A673 (cell line): ENCODE measurements around the gene AURKA. TPM values are rescaled to one million over a fixed set of nuclear protein-coding genes. Genes with fewer than 3 reads are reported as not detected.

Experiments used
- BruUV-seq: library from RNA; stranded (reverse); fragments of 400-500 nt; replicated peaks from 2 replicates; lab custom pipeline; 2021; lab: Mats Ljungman, UMichigan
- CTCF ChIA-PET: fragments of 300-600 bp; sonication (Branson Sonifier 250); formaldehyde crosslinking; loops from one replicate; lab custom pipeline; 2022; ENCODE audit warnings: antibody characterized with exemption; lab: Charles Lee
- POLR2A ChIA-PET: fragments of 300-600 bp; sonication (Branson Sonifier 250); formaldehyde crosslinking; loops from one replicate; lab custom pipeline; 2022; ENCODE audit warnings: antibody characterized with exemption; ENCODE audit not compliant: low non-redundant PET; lab: Charles Lee
- DNase-seq: peaks from one replicate; pipeline ENCODE4 v3.0.0-alpha.2; 2015; ENCODE audit warnings: low spot score
- H3K27ac ChIP-seq: fragments of 200-600 bp; sonication (generic); 2 replicates; pipeline ENCODE4 v1.5.1; 2016; ENCODE audit warnings: mixed run types, low read depth, mild to moderate bottlenecking, mixed read lengths, antibody characterized with exemption, low read length; ENCODE audit not compliant: poor library complexity, severe bottlenecking
- H3K27me3 ChIP-seq: fragments of 200-600 bp; sonication (generic); replicated peaks from 2 replicates; pipeline ENCODE4 v1.6.1; 2017; ENCODE audit warnings: mixed run types, low read depth, mild to moderate bottlenecking, mixed read lengths, antibody characterized with exemption, low read length; ENCODE audit not compliant: insufficient read depth, poor library complexity
- H3K36me3 ChIP-seq: fragments of 200-600 bp; sonication (generic); 2 replicates; pipeline ENCODE4 v1.6.1; 2016; ENCODE audit warnings: mixed run types, mild to moderate bottlenecking, mixed read lengths, antibody characterized with exemption, low read length; ENCODE audit not compliant: insufficient read depth, poor library complexity, severe bottlenecking
- H3K4me1 ChIP-seq: fragments of 200-600 bp; sonication (generic); 2 replicates; pipeline ENCODE4 v1.6.1; 2017; ENCODE audit warnings: mixed run types, mild to moderate bottlenecking, mixed read lengths, antibody characterized with exemption, low read length; ENCODE audit not compliant: insufficient read depth, poor library complexity, severe bottlenecking
- H3K4me3 ChIP-seq: fragments of 200-600 bp; sonication (generic); 2 replicates; pipeline ENCODE4 v1.5.1; 2016; ENCODE audit warnings: low read depth, mixed run types, mild to moderate bottlenecking, mixed read lengths, low read length; ENCODE audit not compliant: poor library complexity, severe bottlenecking
- H3K9me3 ChIP-seq: fragments of 200-600 bp; sonication (generic); 2 replicates; pipeline ENCODE4 v1.6.1; 2016; ENCODE audit warnings: mixed run types, low read depth, mild to moderate bottlenecking, mixed read lengths, antibody characterized with exemption, low read length; ENCODE audit not compliant: poor library complexity, severe bottlenecking
- CTCF ChIP-seq: fragments of 300-800, 200-600 bp; sonication (generic); conservative IDR thresholded peaks from 2 replicates; pipeline ENCODE4 v1.5.1; 2017; ENCODE audit warnings: low read depth, mild to moderate bottlenecking, antibody characterized with exemption, low read length, moderate library complexity, mixed read lengths
- EZH2 ChIP-seq: fragments of 200-600 bp; sonication (generic); IDR thresholded peaks from 2 replicates; pipeline ENCODE4 v1.6.1; 2017; ENCODE audit warnings: borderline replicate concordance, low read depth, mild to moderate bottlenecking, mixed read lengths, antibody characterized with exemption, low read length; ENCODE audit not compliant: poor library complexity, severe bottlenecking
- intact Hi-C: fragments of 100-400 bp; cut with micrococcal nuclease; formaldehyde crosslinking; loops from one replicate; pipeline ENCODE4 v1.10.0; 2022; ENCODE audit not compliant: unreplicated experiment
- total RNA-seq: library from RNA; stranded (reverse); gene quantifications from 2 replicates; pipeline ENCODE4 v1.2.3, GENCODE V29; 2021

AURKA gene
- total RNA-seq, 1 experiment from 2014 or later: 105 TPM

DNA sequence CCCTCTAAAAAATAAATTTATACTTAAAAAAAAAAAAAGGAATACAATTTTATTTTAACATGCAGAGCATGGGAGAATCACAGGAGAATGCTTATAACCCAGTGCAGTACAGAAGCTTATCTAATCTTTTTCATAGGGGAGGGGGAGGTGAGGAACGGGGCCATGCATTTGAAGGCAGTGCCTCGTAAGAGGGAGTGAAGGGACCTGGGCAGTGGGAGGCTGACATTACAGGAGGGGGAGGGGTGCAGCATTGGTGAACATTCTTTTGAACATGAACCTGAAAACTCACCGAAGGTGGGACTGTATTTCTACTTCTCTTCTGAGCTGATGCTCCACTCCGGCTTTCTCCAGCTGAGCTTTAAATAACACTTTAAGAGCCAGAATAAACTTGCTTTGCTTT, 9.3 kb downstream of the AURKA start:
- POLR2A ChIA-PET: no interaction called here
- intact Hi-C loops: no loop called here
- Histone ChIP-seq H3K4me1 (no peaks in the 10 kb centered on the region), H3K27me3 (no peaks in the 10 kb centered on the region), H3K9me3 (no peaks in the 10 kb centered on the region), H3K4me3 (no peak overlapping the region), H3K36me3 (peaks cover 97% of the 10 kb centered on the region), H3K27ac (no peak overlapping the region)
- TF ChIP-seq CTCF: no peak
- no peak for TF ChIP-seq EZH2
- no peak for DNase-seq
- BruUV-seq: no TSS peak
- CTCF ChIA-PET: no interaction called here

DNA sequence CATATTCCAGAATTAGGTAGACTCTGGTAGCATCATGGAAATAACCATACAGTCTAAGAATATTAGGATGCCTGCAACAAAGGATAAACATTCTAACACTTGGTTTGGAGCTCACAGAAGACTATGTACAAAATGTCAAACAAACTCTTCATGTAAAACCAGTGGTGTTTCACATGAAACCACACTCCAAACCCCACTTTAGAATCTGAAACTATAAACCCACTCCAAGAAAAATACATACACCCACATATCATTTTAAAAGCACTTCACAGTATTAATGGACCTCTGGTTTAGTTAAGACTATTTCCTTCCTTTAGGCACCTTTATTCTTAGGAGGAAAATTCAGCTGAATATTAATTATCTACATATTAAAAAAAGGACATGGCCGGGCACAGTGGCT, 10.5 kb downstream of the AURKA start:
- no peaks in the 10 kb centered on the region for H3K9me3 ChIP-seq
- TF ChIP-seq EZH2 (no peak), CTCF (no peak)
- DNase-seq: no peak
- no peaks in the 10 kb centered on the region for H3K27me3 ChIP-seq
- intact Hi-C loops: no loop called here
- no peak overlapping the region for H3K27ac ChIP-seq
- H3K4me3 ChIP-seq: no peak overlapping the region
- CTCF ChIA-PET: no interaction called here
- POLR2A ChIA-PET: interaction anchor here (0.7 kb wide), 1 partner anchor 23 kb away, joined by 4 read pairs; the partner anchor contains the start of gene FAM210B
- H3K36me3 ChIP-seq: peaks cover 96% of the 10 kb centered on the region
- H3K4me1 ChIP-seq: no peaks in the 10 kb centered on the region
- no TSS peak for BruUV-seq

DNA sequence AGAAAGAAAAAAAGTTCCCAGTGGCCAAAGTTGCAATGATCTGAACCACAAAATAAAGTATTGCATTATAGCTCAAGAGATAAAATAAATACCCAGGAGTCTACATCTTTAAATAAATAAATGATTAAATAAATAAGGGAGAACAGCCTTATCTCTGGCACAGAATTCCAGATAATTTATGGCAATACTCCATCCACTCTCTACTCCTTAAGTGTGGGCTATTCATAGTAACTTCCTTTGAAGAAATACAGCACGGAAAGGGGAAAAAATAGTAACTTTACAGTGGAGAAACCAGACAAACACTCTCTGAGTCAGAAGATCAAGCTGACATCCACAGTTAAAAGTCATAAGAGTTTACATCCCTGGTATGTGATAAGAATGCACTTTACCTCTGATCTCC, 11.6 kb downstream of the AURKA start:
- TF ChIP-seq EZH2: no peak
- BruUV-seq: no TSS peak

GRCh38 chr20:56378386-56378785, 13.6 kb downstream of the AURKA start:
- H3K4me3 ChIP-seq: no peak overlapping the region
- BruUV-seq: no TSS peak
- H3K27me3 ChIP-seq: no peaks in the 10 kb centered on the region
- H3K4me1 ChIP-seq: no peaks in the 10 kb centered on the region
- no peaks in the 10 kb centered on the region for H3K9me3 ChIP-seq
- ChIA-PET CTCF (no interaction called here), POLR2A (no interaction called here)
- H3K36me3 ChIP-seq: peaks cover 91% of the 10 kb centered on the region
- DNase-seq: no peak
- no peak overlapping the region for H3K27ac ChIP-seq
- TF ChIP-seq CTCF: no peak
- TF ChIP-seq EZH2: no peak
- intact Hi-C loops: no loop called here

More for the DNA sequence above, 11.6 kb downstream of the AURKA start:
- intact Hi-C loops: no loop called here
- DNase-seq: no peak
- Histone ChIP-seq H3K4me3 (no peak overlapping the region), H3K36me3 (peaks cover 95% of the 10 kb centered on the region), H3K27ac (no peak overlapping the region), H3K27me3 (no peaks in the 10 kb centered on the region), H3K9me3 (no peaks in the 10 kb centered on the region), H3K4me1 (no peaks in the 10 kb centered on the region)
- ChIA-PET POLR2A (no interaction called here), CTCF (no interaction called here)
